GM19397 (cell line): ENCODE measurements around the gene MPND.

Experiments used
- ATAC-seq: cut with Tn5 transposase; IDR thresholded peaks from one replicate; pipeline ENCODE4 v1.9.1; 2021; ENCODE audit warnings: mild to moderate bottlenecking, moderate library complexity; ENCODE audit not compliant: unreplicated experiment

The MPND gene

DNA sequence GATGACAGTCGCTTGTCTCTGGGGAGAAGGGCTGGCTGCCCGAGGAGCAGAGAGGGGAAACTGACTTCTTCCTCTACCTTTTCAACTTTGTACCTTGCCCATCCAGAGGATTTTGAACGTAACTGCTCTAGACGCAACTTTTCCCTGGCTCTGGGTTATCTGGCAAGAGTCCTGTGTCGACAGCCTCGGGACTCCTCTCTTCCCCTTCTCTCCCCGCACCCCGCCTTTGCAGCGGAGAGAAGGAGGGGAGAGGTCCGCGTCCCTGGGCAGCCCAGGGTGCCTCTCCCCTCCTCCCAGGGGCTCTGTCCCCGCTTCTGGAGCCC lies 56.4 kb downstream of the MPND start:
- no peak for ATAC-seq

GRCh38 chr19:4400135-4400936 lies 57.0 kb downstream of the MPND start, which contains the start of gene SH3GL1:
Gene SH3GL1, minus strand, starts transcription at chr19:4400547. Its CDS starts 179 bp downstream, at chr19:4400368.
- peak; percentile 70 for ATAC-seq

DNA sequence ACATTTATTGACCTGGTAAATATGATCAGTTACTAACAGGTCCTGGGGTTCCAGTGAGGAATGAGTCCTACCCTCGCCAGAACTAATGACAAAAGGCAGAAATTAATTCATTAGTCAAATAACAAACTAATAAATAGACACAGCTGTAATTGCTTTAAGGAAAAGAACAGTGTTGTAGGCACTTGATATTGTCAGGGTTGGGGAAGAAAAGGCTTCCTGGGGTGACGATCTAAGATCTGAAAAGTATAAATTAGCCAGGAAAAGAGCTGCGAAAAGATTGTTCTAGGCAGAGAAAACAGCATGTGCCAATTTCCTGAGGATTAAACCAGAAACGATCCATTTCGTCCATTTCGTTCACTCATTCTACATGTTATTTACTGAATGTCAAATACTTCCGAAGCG lies 58.4 kb downstream of the MPND start:
- ATAC-seq: no peak

DNA sequence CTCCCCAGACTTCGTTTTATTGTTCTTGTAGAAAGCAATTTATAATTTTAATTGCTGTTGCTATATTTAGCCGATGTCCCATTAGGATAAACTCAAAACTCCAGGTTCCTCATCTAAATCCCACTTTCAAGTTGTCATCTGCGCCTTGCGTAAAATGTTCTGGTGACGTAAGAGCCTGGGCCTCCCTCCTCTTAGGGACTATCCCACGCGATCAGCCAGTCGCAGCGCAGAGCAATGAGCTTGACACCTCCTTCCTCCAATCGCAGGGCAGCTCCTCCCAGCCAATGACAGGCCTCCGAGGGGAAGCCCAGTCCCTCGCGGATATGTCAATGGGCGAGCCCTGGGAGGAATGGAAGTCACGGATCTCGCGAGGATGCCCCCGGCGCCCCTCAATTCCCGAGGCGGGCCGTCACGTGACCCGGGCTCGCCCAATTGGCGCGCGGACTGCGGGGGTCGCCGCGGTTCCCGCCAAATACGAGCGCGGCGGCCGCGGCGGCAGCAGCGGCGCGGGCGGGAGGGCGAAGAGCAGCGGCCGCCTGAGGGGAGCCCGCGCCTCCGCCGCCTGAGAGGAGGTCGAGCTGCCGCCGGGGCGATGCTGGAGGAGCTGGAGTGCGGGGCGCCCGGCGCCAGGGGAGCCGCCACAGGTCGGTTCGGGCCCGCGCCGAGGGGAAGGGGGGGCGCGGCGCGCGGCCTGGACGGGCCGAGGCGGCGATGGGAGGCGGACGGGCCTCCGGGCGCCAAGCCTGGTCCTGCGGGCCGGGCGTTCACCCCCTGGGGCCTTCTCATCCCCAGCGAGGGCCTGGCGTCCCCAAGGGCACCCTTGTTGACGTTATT lies 59.0 kb downstream of the MPND start, which contains the start of gene CHAF1A:
TSS of gene CHAF1A (plus strand) at position 470 of the 834 bp plus-strand sequence. CDS start at position 593, 123 bp downstream.
- peak; percentile 69 for ATAC-seq

DNA sequence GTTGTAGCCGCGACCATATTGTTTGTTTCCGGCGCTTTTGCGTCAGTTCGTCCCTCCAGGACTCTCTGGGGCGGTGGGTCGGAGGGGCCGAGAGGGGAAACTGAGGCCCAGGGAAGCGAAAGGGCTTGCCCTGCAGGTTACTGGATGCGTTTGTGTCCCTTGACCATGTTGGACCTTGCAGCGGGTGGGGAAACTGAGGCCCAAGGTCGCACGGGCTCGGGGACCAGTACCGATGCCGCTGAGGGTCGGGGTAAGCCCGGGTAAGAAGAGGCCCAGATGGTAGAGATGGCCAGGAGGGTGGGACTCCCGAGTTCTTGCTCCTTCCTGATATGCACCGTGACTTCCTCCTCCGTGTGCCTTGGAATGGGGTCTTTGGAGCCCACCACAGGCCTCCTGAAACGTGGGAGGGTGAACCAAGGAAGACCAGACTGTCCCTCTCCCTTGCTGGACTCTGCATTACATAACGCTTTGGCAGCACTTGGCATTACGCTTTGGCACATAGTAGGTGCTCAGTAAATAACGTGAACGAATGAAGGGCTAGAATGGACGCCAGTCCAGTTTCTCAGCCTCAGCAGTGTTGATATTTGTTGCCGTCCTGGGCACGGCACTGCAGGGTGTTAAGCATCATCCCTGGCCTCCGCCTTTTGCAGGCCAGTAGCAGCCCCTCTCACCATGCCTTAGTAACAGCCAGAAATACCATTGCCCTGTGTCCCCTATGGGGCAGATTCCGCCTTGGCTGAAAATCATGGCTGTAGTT lies 59.8 kb downstream of the MPND start:
- no peak for ATAC-seq

- no peak for ATAC-seq
Measured at GRCh38 chr19:4405977-4406376, 62.6 kb downstream of the MPND start.

DNA sequence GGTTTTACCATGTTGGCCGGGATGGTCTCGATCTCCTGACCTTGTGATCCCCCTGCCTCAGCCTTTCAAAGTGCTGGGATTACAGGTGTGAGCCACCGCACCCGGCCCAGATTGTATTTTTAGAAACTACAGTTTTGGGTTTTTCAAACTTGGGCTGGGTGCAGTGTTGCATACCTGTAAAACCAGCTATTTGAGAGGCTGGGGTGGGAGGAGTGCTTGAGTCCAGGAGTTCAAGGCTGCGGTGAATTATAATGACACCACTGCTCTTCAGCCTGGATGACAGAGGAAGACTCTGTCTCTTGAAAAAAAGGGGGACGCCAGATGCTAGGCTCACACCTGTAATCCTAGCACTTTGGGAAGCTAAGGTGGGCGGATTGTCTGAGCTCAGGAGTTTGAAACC lies 63.3 kb downstream of the MPND start:
- ATAC-seq: no peak

DNA sequence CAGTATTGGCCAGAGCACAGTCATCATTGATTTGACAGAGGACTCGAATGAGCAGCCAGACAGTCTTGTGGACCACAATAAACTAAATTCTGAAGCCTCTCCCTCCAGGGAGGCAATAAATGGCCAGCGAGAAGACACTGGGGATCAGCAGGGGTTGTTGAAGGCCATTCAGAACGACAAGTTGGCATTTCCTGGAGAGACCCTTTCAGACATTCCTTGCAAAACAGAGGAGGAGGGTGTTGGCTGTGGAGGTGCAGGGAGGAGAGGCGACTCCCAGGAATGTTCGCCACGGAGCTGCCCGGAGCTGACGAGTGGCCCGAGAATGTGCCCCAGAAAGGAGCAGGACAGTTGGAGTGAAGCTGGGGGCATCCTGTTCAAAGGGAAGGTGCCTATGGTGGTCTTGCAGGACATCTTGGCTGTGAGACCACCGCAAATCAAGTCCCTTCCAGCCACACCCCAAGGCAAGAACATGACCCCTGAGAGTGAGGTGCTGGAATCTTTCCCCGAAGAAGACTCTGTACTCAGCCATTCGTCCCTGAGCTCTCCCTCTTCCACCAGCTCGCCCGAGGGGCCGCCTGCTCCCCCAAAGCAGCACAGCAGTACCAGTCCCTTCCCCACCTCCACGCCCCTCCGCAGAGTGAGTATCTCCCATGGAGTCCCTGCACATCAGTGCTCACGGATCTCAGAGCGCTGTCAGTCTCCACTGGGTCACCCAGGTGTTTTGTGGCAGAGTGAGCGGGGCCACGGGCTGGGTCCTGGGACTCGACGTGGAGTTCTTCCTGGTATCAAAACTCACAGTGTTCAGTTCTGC lies 66.0 kb downstream of the MPND start:
- ATAC-seq: no peak
